Measurements from ENCODE around the gene SUPT4H1.

Gene SUPT4H1

DNA sequence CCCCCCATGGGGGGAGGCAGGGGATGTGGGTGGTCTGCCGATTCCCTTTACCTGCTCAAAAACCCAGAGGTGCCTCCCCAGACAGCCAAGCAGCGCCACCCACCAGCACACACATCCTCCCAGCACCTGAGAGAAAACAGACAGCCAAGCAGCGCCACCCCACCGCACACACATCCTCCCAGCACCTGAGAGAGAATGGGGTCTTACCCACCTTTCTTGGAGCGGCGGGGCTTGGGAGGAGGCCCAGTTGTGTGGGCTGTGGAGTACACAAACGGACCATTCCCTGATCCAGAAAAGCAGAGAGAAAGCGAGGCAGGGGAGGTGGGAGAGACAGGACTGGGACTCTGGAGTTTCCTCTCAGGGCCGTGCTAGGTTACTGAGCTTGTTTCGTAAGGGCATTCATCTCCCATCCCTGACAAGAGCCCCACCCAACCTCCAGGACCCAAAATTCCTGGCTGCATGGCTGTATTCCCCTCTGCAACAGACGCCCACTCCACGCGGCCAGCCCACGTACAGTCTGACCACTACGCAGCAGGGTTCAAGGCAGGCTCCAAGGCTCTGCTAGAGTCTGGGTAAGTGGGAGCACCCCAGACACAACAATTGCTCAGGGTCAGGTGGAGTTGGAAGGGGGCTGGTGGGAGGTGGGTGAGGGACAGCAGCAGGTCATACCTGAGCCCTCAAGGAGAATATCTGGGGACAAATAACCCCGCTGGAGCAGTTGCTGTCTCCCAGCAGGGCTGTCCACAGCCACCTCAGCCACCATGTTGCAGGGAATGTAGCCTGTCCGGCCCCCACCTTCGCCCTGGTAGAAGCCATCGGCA lies 45.7 kb downstream of the SUPT4H1 start:
- DNase-seq (ENCODE audit: low read depth in 3 of 3): no peak

DNA sequence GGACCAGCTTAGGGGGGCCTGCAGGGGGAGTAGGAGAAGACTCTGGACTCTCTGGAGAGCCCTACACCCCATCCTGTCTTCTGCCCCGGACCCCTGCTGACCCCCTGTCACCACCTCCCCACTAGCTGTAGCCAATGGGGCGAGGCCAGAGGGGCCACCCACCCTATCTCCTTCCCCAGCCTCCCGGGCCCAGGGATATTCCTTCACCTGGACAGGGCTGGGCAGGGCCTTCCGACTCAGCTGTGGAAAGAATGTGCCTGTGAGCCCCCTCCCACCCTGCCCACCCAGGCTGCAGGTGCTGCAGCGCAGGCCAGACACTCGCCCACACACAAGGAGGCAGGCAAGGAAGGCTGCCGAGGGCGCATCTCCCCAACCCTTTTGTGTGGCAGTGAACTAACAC lies 46.4 kb downstream of the SUPT4H1 start:
- no peak for DNase-seq (ENCODE audit: low read depth in 3 of 3)

DNA sequence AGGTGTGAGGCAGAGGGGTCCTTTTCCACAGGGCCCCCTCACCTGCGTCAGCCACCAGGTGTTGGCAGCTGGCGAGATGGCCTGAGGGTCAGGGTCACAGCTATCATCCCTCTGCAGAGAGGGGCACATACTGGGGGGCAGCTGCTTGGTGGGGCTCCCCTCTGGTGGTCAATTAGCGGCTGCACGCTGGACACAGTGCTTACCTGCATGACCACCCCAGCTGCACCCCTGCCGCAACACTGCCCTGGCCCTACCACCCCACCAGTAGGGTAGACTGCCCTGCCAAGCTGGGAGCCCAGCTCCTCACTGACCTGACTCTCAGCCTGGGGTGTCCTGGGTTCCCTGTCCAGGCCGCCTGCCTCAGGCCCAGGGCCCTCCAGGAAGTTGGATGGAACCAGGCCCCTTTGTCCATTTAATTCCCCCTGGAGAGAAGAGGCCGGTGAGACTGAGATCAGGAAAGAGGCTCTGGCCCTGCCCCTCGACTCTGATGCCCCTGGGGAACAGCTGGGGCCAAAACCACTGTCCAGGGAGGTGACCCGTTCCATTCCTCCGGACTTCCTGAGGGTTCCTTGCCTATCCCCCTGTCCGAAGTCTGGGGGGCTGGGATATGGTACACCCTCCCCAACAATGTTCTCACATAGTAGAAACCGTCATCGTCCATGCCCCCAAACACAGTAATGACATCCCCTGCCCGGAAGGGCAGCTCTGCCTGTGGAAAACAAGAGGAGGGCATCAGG lies 47.1 kb downstream of the SUPT4H1 start:
- DNase-seq (ENCODE audit: low read depth in 3 of 3): no peak

DNA sequence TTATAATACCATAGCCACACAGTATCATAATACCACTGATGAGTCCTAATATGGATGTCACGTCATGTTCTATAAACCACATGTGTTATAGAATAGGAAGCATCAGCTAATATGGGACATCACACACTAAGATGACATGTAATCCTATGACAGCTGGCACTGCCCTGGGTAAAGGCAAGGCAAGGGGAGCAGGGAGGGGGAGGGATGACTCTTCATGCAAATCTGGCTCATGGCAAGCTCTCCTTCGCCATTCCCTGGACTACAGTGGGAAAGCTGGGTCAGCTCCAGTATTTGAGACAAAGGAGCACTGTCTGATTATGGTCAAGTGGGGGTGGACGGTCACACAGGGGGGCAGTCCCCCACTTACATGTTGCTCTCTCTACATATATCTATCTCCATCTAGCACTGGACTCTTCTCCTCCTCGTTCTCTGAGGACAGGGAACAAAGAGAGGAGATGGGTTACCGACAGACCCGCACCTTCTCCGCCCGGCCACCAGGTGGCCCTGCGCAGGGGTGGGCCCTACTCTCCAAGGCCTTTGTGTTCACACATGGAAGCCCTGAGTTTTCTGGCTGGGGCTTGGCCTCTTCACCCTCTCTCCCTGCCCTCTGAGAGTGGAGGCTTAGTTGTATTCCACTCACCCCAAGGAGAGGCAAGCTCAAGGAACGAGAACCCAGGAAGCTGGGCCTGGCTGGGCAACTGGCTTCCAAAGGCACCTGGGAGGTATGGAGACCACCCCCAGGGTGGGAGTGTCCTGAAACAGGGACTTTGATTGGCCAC lies 47.8 kb downstream of the SUPT4H1 start:
- DNase-seq (ENCODE audit: low read depth in 3 of 3): peak in 2 of 3 experiments; percentile 32 to 37

DNA sequence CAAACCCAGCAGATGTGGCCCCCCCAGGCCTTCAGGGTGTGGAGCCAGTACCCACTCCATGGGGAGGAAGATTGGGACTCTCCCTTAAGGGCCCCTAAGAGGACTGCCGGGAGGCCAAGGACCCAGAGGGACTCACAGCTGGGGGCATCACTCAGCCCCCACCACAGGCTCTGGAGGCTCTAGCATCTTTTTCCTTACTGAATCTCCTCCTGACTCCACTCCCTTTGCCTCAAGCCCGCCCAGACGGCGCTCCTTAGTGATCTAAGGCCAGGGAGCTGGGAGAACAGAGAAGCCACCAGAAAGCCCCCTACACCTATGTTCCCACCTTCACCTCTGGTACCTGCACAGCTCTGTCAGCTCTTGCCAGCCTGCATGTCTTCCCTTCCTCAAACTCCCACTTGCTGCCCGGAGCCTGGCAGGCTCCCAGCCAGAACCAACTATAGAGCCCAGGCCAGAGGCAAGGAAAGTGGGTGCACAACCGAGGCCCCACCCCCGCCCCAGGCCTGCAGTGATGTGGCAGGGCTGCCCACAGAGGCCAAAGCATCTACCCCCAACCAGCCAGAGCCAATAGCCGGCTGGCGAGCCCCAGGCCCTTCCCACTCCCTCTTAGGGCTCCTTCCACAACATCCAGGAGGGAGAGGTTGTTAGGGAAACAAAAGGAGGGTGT lies 48.9 kb downstream of the SUPT4H1 start:
- DNase-seq (ENCODE audit: low read depth in 3 of 3): no peak

DNA sequence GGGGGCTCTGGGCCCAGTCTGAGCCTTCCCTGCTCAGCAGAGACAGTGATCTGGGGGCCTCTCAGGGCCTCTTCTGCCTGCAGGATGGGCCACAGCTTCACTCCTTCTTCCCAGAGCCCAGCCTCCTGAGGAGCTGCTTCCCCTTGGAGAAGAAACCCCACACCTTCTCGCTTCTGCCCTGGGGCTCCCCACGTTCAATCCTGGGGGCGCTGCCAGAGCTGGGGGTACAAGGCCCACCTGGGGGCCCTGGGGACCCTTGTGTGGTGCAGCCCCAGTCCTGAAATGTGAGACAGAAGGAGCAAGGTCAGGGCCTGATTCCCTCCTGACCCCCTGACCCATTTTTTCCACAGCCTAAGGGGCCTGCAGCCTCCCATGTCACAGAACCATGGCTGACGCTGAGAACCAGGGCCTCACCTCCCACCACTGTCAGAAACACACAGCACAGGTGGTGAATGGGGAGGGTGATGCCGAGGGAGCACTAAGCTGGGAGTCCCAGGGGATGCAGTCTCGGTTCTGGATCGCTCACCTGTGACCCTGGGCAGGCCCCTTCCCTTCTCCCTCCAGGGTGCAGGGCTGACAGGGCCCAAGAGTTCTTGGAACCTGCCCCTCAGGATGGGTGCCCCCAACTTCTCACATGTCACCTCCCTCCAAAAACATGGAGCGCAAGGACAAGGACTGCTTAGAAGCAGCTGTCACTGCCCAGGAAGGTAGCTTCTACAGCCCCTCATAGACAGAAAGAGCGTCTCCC lies 49.7 kb downstream of the SUPT4H1 start:
- DNase-seq (ENCODE audit: low read depth in 3 of 3): no peak

DNA sequence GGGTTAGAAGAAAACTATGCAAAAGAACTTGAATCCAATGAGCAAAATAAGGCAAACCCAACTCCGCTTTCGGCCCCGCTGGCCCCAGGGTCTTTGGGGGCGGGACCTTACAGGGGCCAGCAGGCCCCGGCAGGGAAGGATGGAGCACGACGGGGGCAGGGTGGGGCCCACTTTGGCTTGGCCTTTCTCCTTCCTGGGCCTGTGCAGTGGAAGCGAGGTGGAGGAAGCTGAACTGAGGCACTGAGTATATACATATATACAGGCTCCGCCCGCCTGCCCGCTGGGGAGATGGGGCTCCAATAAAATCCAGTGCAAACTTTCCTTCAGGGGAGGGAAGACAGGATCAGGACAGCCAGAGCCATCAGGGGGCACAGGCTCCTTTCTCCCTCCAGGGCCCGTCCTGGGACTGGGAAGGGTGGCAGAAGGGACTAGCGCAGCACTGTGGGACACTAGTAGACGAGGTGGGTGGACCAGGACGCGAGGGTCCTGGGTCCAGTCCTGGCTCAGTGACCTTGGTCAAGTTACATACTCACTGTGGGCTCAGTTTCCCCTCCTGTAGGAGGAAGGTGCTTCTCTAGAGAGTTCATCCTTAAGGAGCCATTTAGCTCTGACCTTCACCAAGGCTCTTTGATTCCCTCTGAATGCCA lies 50.4 kb downstream of the SUPT4H1 start:
- DNase-seq (ENCODE audit: low read depth in 3 of 3): no peak

DNA sequence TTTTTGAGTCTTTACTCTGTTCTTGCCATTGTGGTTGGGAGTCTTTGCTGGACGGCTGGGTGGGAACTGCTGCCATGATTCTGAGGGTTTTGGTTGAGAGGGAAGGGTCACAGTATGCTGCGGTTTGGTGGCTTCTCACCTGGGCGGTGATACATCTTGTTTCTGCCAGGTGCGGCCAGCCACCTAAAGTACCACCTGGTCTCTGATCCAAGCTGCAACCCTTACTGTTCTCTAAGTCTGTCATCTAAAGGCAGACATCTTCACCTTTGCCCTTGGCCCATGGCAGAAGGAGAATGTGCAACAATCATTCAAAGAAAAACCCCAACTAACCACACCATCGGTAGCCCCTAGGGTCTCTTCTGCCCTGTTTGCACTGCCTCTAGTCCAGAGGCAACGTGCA lies 51.7 kb downstream of the SUPT4H1 start:
- DNase-seq (ENCODE audit: low read depth in 3 of 3): no peak

Measured in stimulated activated CD4-positive, alpha-beta T cell treated with anti-CD3 and anti-CD28 coated beads, TNF-alpha, amount 100 ng/mL, for 4 hours (primary cell).